Spleen (tissue), 7 donors: ENCODE results near the gene ZBTB7A.

Experiments
- CTCF ChIP-seq, 11 experiments: fragments of 200-600 bp in 7 of 11; fragments of 450-650 bp in 4 of 11; sonication (generic) in 4 of 11; IDR thresholded peaks in 8 of 11; conservative IDR thresholded peaks in 3 of 11; 1 replicate in 7 of 11; 2 replicates in 4 of 11; pipeline versions ENCODE4 v1.4.0 to v1.8.0; 2016 to 2021; ENCODE audit warnings: antibody characterized with exemption in 11 of 11, inconsistent platforms in 4 of 11, mild to moderate bottlenecking in 1 of 11
- POLR2A ChIP-seq, 3 donors: fragments of 450-650 bp; IDR thresholded peaks; one replicate each; pipeline ENCODE4 v1.5.1; 2017; ENCODE audit warnings: antibody characterized with exemption in 3 of 3, mild to moderate bottlenecking in 1 of 3
- donor health status: DM: no; HTN: no; CAD: no; lungs with moderate emphysema.
- donor health status: DM: no; HTN: no; CAD: no.
- donor health status: DM: no; HTN: no; CAD: no.

GRCh38 chr19:4054441-4055208 is 12.1 kb downstream of the ZBTB7A start:
- TF ChIP-seq CTCF (IDR thresholded peaks at IDR 0.05 in 8 of 11, conservative IDR thresholded peaks at IDR 0.05 in 3 of 11) (no peak), POLR2A (IDR thresholded peaks at IDR 0.05) (no peak)
